Activated CD8-positive, alpha-beta memory T cell treated with anti-CD3 and anti-CD28 coated beads for 1 hour (primary cell): ENCODE data around the gene HP1BP3.
"Not testable (repeated sequence)": the region's sequence is repeated elsewhere in the genome, so short reads cannot be mapped to it uniquely, and the experiment has no call there.

Experiments
- DNase-seq, 2 donors: peaks; one replicate each; pipeline ENCODE4 v3.0.0-alpha.2; 2020; ENCODE audit warnings: low read depth in 1 of 2; ENCODE audit errors: extremely low read depth in 1 of 2

Gene HP1BP3

GRCh38 chr1:20727746-20728316 lies 59.3 kb downstream of the HP1BP3 start:
- DNase-seq, result no peak

- no peak for DNase-seq
Measured at GRCh38 chr1:20726932-20727745, 60.0 kb downstream of the HP1BP3 start.

GRCh38 chr1:20726118-20726911 lies 60.8 kb downstream of the HP1BP3 start:
- no peak for DNase-seq

- DNase-seq, result no peak
Measured at GRCh38 chr1:20725189-20726117, 61.7 kb downstream of the HP1BP3 start.

GRCh38 chr1:20724364-20725188 lies 62.5 kb downstream of the HP1BP3 start:
- DNase-seq, result no peak

- no peak for DNase-seq
Measured at GRCh38 chr1:20723537-20724363, 63.4 kb downstream of the HP1BP3 start.

- no peak for DNase-seq
Measured at GRCh38 chr1:20723159-20723536, 64.0 kb downstream of the HP1BP3 start.

- DNase-seq, result no peak
Measured at GRCh38 chr1:20721117-20722061, 65.7 kb downstream of the HP1BP3 start.

- DNase-seq, result no peak
Measured at GRCh38 chr1:20720631-20721091, 66.4 kb downstream of the HP1BP3 start.

GRCh38 chr1:20719871-20720620 lies 67.1 kb downstream of the HP1BP3 start:
- no peak for DNase-seq

GRCh38 chr1:20719261-20719660 lies 67.8 kb downstream of the HP1BP3 start:
- DNase-seq, result no peak

GRCh38 chr1:20718343-20718882 lies 68.7 kb downstream of the HP1BP3 start:
- DNase-seq, result not testable (repeated sequence)

- DNase-seq, result peak; percentile 18 to 47
Measured at GRCh38 chr1:20717452-20718342, 69.4 kb downstream of the HP1BP3 start, which contains the start of gene KIF17. Gene KIF17, minus strand, starts transcription at chr1:20718007. Its CDS starts 301 bp downstream, at chr1:20717706.

- DNase-seq, result no peak
Measured at GRCh38 chr1:20716232-20716631, 70.9 kb downstream of the HP1BP3 start.

GRCh38 chr1:20715406-20715805 lies 71.7 kb downstream of the HP1BP3 start:
- DNase-seq, result no peak

GRCh38 chr1:20713440-20713839 lies 73.7 kb downstream of the HP1BP3 start:
- DNase-seq, result no peak
